Measurements from ENCODE around the gene NKIRAS1.
A peak's percentile ranks its signal among the peaks of the same experiment; 100 is the strongest.

The NKIRAS1 gene

DNA sequence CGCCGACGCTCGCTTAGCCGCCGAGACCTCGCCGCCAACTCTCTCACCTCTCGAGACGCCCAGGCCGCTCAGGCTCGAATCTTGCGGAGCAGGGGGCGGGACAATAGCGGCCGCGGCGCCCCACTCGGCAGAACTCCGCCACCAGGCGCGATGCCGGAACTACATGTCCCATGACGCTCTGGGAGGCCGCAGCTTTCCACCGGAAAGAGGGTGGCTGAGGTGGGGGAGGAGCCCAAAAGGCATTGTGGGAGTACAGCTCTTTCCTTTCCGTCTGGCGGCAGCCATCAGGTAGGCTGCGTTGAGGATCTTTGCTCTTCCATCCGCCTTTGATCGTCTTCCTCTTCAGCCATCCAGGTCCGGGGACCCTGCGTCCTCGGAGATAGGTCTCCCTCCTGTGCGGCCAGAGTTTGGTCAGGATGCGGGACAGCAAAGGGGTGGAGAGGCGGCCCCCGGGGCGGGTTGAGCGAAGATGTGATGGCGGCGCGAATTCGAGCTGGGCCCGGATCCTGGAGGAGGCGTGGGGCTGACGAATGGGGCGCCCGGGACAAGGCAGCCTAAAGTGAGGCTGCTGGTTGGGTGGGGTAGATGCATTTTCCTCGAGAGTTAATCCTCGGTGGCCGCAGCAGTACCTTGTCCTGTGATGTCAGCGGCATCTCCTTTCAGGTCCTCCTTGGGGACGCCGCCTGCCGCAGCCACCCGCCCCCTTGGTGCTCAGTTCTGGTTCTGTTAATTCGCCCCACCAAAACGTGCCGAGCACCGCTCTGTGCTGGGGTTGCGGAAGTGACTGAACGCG lies at the start of gene NKIRAS1, which contains the start of gene RPL15:
NKIRAS1 (minus strand) TSS at position 105 of the 793 bp plus-strand sequence. CDS start 6,086 bp downstream, outside the sequence.
RPL15 (plus strand) TSS at position 247 of the 793 bp plus-strand sequence. CDS start 728 bp downstream, outside the sequence.
- in situ Hi-C loops (cut with HindIII; ENCODE audit: low sequenced_read_pairs) = no loop called here
- TF ChIP-seq, protein P1, sequence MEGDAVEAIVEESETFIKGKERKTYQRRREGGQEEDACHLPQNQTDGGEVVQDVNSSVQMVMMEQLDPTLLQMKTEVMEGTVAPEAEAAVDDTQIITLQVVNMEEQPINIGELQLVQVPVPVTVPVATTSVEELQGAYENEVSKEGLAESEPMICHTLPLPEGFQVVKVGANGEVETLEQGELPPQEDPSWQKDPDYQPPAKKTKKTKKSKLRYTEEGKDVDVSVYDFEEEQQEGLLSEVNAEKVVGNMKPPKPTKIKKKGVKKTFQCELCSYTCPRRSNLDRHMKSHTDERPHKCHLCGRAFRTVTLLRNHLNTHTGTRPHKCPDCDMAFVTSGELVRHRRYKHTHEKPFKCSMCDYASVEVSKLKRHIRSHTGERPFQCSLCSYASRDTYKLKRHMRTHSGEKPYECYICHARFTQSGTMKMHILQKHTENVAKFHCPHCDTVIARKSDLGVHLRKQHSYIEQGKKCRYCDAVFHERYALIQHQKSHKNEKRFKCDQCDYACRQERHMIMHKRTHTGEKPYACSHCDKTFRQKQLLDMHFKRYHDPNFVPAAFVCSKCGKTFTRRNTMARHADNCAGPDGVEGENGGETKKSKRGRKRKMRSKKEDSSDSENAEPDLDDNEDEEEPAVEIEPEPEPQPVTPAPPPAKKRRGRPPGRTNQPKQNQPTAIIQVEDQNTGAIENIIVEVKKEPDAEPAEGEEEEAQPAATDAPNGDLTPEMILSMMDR (IDR thresholded peaks at IDR 0.05; ENCODE audit: low read depth, low read length, missing control alignments) = peak; percentile 46
- DNase-seq (ENCODE audit: low read depth) = peak; percentile 91
- H3K4me3 ChIP-seq (ENCODE audit: low read depth, low read length) = peak within 1 kb of the TSS; percentile 57

DNA sequence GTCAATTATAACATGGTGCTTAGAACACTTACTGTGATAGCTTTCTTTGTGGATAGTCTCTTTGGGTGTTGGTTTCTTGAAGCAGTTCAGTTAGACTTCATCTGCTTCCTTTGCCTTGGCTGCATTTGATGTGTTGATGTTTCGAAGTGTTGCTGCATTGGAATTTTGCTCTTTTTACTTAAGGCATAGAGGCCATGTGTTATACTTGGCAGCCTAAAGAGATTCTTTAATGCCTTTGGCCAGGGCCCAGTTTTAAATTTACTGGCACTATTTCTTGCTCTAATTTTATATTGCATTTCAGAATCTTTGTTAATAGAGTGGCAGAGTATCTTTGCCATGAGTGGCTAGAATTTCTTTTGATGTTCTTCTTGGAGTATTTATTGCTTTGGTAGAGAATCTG lies 49.5 kb upstream of the NKIRAS1 start:
- no peak overlapping the region for H3K4me3 ChIP-seq (ENCODE audit: low read depth, low read length)
- TF ChIP-seq, protein P1 (IDR thresholded peaks at IDR 0.05; ENCODE audit: low read depth, low read length, missing control alignments) = no peak
- in situ Hi-C loops (cut with HindIII; ENCODE audit: low sequenced_read_pairs) = no loop called here
- no peak for DNase-seq (ENCODE audit: low read depth)

DNA sequence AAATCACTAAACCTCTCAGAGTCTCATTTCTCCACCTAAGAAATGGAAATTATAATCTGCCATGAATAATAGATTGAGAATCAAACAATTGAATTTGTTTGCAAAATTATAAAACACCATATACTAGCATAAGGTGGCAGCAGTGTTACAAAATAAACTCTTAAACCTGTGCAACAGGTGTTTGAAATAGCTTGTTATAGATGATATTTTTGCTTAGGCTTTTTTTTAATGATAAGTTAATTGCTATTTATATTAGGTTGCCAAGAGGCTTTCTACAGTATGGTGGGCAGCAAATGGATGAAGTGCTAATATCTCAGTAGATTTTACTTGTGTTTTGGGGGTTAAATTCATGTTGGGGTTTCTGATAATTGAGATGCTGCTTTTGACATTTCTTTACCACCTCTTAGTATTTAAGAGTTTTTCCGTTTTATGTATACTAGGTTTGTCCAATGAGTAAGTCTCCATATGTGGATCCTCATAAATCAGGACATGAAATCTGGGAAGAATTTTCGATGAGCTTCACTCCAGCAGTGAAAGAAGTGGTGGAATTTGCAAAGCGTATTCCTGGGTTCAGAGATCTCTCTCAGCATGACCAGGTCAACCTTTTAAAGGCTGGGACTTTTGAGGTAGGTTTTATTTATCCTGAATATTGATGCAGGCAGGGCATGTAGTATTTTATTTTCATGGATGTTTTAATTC lies 47.9 kb upstream of the NKIRAS1 start:
- in situ Hi-C loops (cut with HindIII; ENCODE audit: low sequenced_read_pairs) = no loop called here
- H3K4me3 ChIP-seq (ENCODE audit: low read depth, low read length) = no peak overlapping the region
- no peak for DNase-seq (ENCODE audit: low read depth)
- TF ChIP-seq, protein P1 (IDR thresholded peaks at IDR 0.05; ENCODE audit: low read depth, low read length, missing control alignments) = no peak

DNA sequence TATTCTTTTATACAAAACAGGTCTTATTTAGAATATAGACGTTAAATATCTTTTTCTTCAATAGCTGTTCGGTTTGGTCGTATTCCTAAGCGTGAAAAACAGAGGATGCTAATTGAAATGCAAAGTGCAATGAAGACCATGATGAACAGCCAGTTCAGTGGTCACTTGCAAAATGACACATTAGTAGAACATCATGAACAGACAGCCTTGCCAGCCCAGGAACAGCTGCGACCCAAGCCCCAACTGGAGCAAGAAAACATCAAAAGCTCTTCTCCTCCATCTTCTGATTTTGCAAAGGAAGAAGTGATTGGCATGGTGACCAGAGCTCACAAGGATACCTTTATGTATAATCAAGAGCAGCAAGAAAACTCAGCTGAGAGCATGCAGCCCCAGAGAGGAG lies 45.1 kb upstream of the NKIRAS1 start:
- no peak overlapping the region for H3K4me3 ChIP-seq (ENCODE audit: low read depth, low read length)
- no peak for DNase-seq (ENCODE audit: low read depth)
- TF ChIP-seq, protein P1 (IDR thresholded peaks at IDR 0.05; ENCODE audit: low read depth, low read length, missing control alignments) = no peak
- in situ Hi-C loops (cut with HindIII; ENCODE audit: low sequenced_read_pairs) = no loop called here

DNA sequence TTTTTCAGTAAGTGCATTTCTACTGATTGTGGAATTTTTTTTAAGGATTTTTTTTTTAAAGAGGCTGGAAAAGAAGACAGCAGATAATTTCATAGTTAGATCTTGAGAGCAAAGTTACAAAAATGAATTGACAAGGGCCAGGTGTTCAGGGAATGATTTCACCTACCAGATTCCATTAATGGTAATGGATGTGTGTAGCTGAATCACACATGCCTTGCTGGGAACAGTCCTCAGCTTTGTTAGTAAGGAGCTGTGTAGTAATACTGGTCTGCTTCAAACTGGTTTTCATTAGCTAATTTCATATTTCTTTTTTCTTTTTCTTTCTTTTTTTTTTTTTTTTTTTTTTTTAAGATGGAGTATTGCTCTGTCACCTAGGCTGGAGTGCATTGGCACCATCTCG lies 44.3 kb upstream of the NKIRAS1 start:
- DNase-seq (ENCODE audit: low read depth) = no peak
- TF ChIP-seq, protein P1 (IDR thresholded peaks at IDR 0.05; ENCODE audit: low read depth, low read length, missing control alignments) = no peak
- in situ Hi-C loops (cut with HindIII; ENCODE audit: low sequenced_read_pairs) = no loop called here
- H3K4me3 ChIP-seq (ENCODE audit: low read depth, low read length) = no peak overlapping the region

DNA sequence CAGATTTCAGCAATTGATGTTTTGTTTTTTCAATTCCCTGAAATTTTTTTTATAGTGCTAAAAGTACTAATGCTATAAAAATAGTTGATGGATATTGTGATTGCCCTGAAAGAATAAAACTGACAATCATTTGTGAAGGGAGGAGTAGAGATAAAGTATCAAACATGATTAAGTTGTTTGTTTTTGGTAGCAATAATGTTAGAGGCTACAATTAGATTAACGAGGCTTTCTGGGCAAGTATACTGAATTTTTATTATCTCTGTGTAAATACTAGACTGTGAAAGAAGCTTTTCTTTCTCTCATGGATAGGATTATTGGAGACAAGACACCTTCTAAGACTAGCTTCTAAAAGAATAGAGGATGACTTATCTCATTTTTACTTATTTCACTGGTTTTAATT lies 43.9 kb upstream of the NKIRAS1 start:
- no peak overlapping the region for H3K4me3 ChIP-seq (ENCODE audit: low read depth, low read length)
- no peak for DNase-seq (ENCODE audit: low read depth)
- TF ChIP-seq, protein P1 (IDR thresholded peaks at IDR 0.05; ENCODE audit: low read depth, low read length, missing control alignments) = no peak
- in situ Hi-C loops (cut with HindIII; ENCODE audit: low sequenced_read_pairs) = no loop called here

Data from astrocyte of the cerebellum (primary cell).